Left cardiac atrium (tissue), 4 donors: ENCODE data around the gene RAD21L1. TPM values are rescaled to one million over a fixed set of nuclear protein-coding genes. Genes with fewer than 3 reads are reported as not detected.
A peak's percentile ranks its signal among the peaks of the same experiment; 100 is the strongest.
"Not testable (repeated sequence)": the region's sequence is repeated elsewhere in the genome, so short reads cannot be mapped to it uniquely, and the experiment has no call there.

ENCODE experiments used
- ATAC-seq, 2 donors: fragments of 200-7000 bp; cut with Tn5 transposase; one replicate each; pipeline ENCODE4 v1.9.1; 2020; ENCODE audit warnings: mild to moderate bottlenecking in 2 of 2, moderate library complexity in 2 of 2
- DNase-seq: peaks from one replicate; pipeline ENCODE4 v3.0.0-alpha.2; 2020
- intact Hi-C, 2 donors: fragments of 100-400 bp; cut with DNase I; formaldehyde crosslinking; loops; one replicate each; pipeline versions ENCODE4 v1.14.1 to v1.15.1; 2022 to 2023
- total RNA-seq, 2 donors: library from RNA; stranded (reverse); fragmentation: NEBNext Ultra II Directional; extraction: Animal tissue kit (Norgen Biotek cat#: 25700); gene quantifications; one replicate each; pipeline ENCODE4 v1.2.1, GENCODE V29; 2021
- donor health status: DM: no; HTN: yes; CAD: no.
- donor health status: DM: no; HTN: yes; CAD: no; lungs with severe emphysema.
- donor health status: DM: yes; HTN: yes; CAD: no.
- donor health status: Dilated cardiomyopathy.

Gene RAD21L1
- total RNA-seq, 2 donors from 2014 or later: not detected

DNA sequence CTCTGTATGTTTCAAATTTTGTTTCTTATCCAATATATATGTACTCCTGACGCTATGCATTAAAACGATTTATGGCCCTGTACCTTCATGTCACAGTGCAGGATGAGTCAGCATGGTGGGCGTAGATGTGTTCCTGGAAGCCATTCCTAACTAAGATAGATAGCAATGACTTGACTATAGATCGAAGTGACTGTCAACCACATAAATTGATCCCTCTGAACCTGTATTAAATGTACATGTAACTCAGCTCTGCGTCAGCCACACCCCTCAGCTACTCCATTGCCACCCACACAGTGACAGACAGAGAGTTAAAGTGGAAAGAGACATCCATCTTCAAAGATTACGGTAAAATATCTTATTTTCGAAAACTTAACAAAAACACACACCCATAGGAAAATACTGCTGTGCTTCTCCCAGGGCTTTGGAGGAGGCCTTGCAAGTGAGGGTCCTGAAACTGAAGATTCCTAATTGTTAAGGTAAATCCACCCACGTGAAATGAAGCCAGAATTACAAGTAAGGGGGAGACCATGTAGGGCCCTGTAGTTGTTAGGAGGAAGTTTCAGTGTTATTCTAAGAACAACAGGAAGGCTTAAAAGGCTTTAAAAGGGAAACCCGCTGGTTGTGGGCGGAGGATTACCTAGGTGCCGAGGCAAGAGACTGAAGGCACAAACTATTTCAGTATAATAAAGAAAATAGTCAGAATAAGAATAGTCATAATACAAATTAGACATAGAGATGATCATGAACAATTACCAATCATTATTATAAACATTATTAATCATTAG is 10.3 kb upstream of the RAD21L1 start:
- intact Hi-C loops: loop anchor here (10.0 kb wide), 1 partner anchor 401 kb away; no protein-coding TSS in a partner anchor
- DNase-seq: no peak
- ATAC-seq: no peak

DNA sequence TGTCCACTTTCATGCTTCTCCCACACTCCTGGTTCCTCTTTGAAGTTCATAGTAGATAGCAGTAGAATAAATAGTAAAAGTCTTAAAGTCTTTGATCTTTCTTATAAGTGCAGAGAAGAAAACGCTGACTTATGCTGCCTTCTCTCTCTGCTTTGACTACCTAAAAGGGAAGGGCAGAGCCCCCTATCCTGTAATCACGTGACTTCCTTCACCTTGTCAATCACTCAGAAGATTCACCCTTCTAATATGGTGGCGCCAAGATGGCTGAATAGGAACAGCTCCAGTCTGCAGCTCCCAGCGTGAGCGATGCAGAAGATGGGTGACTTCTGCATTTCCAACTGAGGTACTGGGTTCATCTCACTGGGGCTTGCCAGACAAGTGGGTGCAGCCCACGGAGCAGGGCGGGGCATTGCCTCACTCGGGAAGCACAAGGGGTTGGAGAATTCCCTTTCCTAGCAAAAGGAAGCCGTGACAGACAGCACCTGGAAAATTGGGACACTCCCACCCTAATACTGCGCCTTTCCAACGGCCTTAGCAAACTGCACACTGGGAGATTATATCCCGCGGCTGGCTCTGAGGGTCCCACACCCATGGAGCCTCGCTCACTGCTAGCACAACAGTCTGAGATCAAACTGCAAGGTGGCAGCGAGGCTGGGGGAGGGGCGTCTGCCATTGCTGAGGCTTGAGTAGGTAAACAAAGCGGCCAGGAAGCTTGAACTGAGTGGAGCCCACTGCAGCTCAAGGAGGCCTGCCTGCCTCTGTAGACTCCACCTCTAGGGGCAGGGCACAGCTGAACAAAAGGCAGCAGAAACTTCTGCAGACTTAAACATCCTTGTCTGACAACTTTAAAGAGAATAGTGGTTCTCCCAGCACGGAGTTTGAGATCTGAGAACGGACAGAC is 9.1 kb upstream of the RAD21L1 start:
- intact Hi-C loops: loop anchor here (10.0 kb wide), 1 partner anchor 402 kb away; no protein-coding TSS in a partner anchor
- ATAC-seq, DNase-seq: not testable (repeated sequence)

DNA sequence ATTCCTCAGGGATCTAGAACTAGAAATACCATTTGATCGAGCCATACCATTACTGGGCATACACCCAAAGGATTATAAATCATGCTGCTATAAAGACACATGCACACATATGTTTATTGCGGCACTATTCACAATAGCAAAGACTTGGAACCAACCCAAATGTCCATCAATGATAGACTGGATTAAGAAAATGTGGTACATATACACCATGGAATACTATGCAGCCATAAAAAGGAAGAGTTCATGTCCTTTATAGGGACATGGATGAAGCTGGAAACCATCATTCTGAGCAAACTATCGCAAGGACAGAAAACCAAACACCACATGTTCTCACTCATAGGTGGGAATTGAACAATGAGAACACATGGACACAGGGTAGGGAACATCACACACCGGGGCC is 3.1 kb upstream of the RAD21L1 start:
- DNase-seq, ATAC-seq, intact Hi-C loops: not testable (repeated sequence)

DNA sequence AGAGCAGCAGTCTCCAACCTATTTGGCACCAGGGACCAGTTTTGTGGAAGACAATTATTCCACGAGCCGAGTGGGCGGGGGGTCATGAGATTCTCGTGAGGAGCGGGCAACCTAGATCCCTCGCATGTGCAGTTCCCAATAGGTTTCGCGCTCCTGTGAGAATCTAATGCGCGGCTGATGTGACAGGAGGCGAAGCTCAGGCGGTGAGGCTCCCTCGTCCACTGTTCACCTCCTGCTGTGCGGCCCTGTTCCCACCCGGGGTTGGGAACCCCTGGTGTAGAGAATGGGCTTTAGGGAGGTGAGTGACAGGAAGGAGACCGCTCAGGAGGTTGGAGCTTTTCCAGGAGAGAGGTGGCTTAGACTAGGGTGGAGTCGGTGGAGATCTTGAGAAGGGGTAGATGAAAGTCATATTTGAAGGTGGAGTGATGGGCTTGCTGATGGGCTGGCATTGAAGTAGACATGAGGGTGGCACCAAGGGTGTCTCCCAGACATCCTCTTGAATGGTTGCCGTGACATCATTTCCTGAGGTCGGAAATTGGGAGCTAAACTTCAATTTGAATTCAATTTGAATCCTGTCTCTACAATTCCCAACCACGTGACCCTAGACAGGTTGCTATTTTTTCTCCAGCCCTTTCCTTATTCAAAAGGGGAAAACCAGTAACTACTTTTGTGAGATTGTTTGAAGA is 1.5 kb upstream of the RAD21L1 start:
- ATAC-seq (no peak), DNase-seq (no peak)
- intact Hi-C loops: no loop called here

DNA sequence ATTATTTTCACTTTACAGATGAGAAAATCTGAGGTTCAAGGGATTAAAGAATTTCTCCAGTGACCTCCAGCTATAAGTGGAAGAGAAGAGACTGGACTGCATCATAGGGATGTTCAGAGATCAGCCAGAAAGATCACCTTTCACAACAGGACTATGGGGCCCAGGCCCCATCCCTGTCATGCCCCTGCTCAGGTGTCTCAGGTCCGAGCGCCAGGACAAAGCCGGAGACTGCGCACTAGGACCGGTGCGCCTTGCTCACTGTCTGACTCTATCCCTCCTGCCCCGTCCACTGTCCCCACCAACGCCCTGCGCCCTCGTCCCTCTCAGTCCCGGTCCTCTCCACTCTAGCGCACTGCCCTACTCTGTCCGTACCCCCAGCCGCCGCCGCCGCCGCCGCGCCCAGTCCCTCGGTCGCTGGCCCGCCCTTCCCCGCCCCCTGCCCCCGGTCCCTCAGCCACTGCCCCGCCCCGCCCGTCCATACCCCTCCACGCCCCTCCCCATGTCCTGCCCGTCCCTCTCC is 521 bp upstream of the RAD21L1 start:
- intact Hi-C loops: no loop called here
- ATAC-seq: peak in 1 of 2 donors; percentile 77
- no peak for DNase-seq

DNA sequence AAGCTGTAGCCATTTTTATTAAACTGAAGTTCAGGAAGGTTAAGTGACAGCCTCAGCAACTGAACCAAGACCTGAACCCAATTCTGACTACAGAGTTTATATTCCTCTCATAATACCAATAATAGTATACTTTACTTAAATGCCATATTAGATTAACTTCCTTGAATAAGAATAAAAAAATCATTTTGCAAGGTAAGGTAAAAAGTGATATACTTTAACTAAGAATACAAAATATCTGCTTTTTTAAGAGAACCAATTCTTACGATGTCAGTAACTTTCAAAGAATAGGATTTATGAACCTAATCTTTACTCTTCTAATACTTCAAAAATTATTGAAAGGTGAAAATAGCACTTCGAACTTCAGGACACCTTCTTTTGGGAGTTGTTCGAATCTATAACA is 3.7 kb downstream of the RAD21L1 start:
- no peak for ATAC-seq
- no peak for DNase-seq
- intact Hi-C loops: no loop called here

DNA sequence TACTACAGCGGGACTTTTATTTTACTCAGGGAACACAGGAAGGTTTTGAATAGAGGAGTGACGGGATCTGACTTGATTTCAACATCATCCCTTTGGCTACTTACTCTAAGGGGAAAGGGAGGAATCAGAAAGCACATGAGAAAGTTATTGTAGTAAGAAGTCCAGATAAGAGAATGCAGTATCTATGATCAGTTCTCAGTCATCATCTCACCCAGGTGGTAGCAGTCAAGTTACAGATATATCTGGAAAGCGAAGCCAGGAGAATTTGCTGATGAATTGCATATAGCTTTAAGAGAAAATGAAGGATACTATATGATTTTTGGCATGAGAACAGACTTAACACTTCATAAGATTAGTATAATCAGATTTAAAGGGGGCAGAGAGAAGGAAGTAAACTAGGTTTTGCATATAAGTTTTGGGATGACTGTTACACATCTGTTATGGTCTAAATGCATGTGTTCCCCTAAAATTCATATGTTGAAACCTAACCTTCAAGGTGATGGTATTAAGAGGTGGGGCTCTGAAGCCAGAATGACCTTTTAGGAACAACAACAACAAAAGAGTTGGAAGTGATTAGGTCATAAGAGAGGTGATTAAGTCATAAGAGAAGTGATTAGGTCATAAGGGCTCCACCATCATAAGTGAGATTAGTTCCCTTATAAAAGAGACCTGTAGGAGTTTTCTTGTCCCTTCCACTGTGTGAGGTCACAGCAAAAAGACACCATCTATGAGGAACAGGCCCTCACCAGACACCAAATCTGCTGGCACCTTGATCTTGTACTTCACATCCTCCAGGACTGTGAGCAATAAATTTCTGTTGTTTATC is 6.7 kb downstream of the RAD21L1 start:
- intact Hi-C loops: no loop called here
- DNase-seq: no peak

DNA sequence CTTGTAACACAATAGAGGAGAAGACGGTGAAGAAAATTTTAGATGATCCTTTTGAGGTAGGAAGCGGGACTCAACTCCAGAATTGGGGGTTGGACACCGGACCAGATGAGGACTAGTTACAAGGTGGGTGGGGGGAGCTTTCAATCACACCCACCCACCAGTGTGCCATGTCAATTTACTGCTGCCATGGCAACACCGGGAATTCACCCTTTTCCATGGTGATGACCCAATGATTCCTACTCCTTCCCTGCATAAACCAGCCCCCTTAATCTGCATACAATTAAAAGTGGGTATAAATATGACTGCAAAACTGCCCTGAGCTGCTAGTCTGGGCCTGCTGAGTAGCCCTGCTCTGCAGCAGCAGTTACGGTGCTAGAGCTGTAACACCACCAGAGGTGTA is 14.7 kb downstream of the RAD21L1 start:
- intact Hi-C loops: no loop called here
- DNase-seq (no peak), ATAC-seq (no peak)

More for the DNA sequence above, 6.7 kb downstream of the RAD21L1 start:
- no peak for ATAC-seq

DNA sequence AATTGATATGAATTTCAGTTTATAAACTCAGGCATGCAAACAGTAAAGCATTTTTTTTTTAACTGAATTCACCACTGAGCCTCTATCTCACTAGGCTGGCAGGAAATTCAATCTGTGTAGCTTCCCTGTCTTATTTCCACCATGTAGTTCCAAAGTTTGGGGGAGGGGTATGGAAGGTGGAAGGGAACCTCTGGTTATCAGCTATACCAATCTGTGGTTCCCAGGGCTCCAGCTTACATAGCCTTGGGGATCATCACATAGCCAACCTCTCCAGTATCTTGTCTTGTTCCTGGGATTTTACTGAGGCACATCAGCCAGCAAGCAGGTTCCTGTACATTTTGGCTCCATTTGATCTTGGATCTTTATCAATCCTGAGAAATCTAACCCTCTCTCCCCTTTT is 15.6 kb downstream of the RAD21L1 start:
- DNase-seq (no peak), ATAC-seq (no peak)
- intact Hi-C loops: no loop called here

DNA sequence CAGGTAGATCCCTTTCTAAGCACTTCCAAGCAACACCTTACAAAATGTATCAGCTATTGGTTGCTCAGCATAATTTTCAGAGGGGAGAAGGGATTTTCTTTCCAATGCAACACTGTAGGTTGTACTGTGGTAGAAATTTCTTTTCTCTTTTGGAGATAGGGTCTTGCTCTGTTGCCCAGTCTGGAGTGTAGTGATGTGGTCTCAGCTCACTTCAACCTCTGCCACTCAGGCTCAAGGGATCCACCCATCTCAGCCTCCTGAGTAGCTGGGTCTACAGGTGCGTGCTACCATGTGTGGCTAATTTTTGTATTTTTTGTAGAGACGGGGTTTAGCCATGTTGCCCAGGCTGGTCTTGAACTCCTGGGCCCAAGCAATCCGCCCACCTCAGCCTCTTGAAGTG is 16.3 kb downstream of the RAD21L1 start:
- no peak for DNase-seq
- intact Hi-C loops: no loop called here
- no peak for ATAC-seq

DNA sequence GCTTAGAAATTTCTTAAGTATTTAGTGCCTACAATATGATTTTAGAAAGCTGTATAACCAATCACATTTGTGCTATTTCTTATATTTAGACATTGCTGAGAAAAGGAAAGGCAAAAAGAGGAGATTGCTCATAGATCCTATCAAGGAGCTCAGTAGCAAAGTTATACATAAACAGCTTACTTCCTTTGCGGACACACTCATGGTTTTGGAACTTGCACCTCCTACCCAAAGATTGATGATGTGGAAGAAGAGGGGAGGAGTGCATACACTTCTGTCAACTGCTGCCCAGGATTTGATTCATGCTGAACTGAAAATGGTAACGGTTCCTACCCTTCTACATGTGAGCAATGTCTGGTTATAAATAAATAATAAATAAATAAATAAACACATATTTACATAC is 16.7 kb downstream of the RAD21L1 start:
- ATAC-seq (peak in 1 of 2 donors; percentile 55), DNase-seq (no peak)
- intact Hi-C loops: no loop called here

DNA sequence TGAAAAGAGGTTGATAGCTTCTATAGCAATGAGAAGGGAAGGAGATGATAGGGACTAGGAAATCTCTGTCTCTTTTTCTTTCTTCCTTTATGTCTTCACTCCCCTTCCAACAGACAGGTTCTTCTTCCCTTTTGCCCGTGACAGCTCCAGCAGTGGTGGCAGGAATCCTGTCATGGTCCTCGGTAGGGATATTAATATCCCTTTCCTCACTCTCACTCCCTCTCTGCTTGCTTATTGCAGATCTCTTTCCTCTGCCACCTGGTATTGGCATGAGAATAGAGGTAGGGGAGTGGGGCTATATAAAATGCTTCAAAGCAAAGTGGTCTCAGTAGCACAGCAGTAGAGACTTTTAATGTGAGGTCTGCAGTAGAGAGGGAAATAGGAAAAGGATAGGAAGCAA is 19.7 kb downstream of the RAD21L1 start:
- DNase-seq (no peak), ATAC-seq (no peak)
- intact Hi-C loops: no loop called here

DNA sequence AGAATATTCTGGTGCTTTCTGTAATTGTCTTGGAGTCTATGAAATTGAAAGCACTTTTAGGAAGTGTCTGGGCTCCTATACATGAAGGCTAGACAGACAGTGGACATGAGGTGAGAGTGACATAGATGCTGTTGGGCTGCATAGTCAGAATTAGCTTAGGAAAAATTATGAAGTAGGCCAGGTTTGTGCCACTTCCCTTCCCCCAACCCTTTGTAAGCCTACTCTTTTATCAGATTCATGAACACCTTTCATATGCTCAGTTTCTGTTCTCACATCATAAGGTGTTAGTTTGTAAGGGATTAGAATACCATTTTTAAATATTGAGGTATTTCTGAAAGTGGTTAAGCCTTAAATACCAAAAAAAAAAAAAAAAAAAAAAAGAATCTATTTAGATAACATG is 21.8 kb downstream of the RAD21L1 start:
- no peak for DNase-seq
- intact Hi-C loops: no loop called here
- ATAC-seq: no peak

DNA sequence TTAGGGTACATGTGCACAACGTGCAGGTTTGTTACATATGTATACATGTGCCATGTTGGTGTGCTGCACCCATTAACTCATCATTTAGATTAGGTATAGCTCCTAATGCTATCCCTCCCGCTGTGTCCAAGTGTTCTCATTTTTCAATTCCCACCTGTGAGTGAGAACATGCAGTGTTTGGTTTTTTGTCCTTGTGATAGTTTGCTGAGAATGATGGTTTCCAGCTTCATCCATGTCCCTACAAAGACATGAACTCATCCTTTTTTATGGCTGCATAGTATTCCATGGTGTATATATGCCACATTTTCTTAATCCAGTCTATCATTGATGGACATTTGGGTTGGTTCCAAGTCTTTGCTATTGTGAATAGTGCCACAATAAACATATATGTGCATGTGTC is 24.4 kb downstream of the RAD21L1 start:
- DNase-seq: not testable (repeated sequence)

DNA sequence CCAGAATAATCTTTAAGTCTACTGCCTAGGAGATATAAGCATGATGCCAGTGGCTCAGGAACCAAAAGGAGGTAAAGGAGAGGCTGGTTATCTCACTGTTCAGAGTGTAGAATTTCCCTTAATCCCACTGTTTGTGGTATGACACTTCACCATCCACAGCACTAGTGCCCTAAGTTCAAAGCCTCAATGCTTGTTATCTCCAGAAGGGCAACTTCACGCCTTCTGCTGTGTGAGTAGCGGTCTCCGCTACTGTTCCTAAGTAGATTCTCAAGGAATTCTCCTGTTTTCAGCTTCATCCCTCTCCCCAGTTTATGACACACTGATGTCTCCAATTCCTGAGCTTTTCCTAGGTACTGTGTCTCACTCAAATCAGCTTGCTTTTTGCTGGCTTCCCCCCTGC is 26.6 kb downstream of the RAD21L1 start:
- DNase-seq: no peak
- ATAC-seq: no peak
- intact Hi-C loops: no loop called here

More for the DNA sequence above, 24.4 kb downstream of the RAD21L1 start:
- ATAC-seq, intact Hi-C loops: not testable (repeated sequence)

DNA sequence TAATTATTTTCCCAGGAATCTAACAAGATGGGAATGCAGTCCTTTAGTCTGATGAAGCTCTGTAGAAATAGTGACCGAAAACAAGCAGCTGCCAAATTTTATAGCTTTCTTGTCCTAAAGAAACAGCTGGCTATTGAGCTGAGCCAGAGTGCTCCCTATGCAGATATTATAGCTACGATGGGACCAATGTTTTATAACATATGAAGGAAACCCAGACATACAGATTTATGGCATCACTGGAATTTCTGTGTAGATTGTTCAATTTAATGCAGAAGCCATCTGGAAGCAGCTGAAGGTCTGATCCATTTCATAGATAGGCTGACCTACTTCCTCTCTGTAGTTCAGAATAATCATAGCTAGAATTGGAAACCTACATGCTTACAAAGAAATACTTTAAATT is 28.4 kb downstream of the RAD21L1 start:
- intact Hi-C loops: no loop called here
- ATAC-seq (no peak), DNase-seq (no peak)

DNA sequence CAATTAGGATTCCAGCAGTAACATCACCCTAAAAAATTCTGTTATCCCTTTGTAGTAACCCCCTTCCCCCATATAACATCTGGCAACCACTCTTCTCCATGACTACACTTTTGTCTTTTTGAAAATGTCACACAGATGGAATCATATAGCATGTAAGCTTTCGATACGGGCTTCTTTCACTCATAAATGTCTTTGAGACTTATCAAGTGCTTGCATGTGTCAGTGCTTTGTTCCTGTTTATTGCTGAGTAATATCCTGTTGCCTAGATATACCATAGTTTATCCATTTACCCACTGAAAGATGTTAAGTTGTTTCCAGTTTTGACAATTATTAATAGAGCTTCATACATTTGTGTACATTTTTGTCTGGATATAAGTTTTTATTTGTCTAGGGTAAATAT is 29.8 kb downstream of the RAD21L1 start:
- no peak for ATAC-seq
- DNase-seq: no peak
- intact Hi-C loops: no loop called here

DNA sequence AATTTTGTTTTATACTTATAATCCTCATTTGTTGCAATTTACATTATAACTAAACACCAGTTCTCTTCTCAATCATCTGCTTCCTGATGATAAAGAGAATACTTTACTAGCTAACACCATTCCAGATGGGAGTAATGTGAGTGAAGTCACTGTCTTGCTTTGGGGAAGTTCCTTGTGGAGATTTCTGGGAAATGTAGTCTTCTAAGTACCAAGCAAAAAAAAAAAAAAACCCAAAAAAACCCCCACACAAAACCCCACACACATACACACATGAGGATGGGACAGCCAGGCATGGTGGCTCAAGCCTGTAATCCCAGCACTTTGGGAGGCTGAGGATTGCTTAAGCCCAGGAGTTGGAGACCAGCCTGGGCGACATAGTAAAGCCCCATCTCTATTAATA is 38.0 kb downstream of the RAD21L1 start:
- DNase-seq (no peak), ATAC-seq (no peak)
- intact Hi-C loops: no loop called here

DNA sequence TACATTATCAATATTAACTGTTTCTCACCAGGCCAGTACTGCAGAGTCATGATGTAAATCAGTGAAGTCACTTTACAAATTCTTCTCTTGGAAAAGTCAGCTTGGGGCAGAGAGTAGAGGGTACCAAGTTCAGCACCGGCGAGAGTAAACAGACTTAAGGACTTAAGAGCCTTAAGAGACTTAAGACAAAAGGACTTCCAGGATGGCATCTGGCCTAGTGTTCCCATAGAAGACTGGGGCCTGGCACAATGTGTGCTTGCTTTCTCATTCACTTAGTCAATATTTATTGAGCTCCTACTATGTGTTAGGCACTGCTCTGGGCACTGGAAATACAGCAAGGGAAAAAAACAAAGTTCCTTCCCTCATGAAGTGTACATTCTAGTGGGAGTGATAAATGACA is 38.9 kb downstream of the RAD21L1 start:
- intact Hi-C loops: no loop called here
- ATAC-seq: no peak
- DNase-seq: no peak
